Glutamatergic neuron (in vitro differentiated cells): ENCODE results near the gene GSG1L. TPM values are rescaled to one million over a fixed set of nuclear protein-coding genes. Genes with fewer than 3 reads are reported as not detected.

Experiments used
- DNase-seq: peaks from one replicate; pipeline ENCODE4 v3.0.0; 2022
- H3K27ac Mint-ChIP-seq: one replicate; pipeline ENCODE4 v1.8.0; 2020; ENCODE audit warnings: mild to moderate bottlenecking, mixed read lengths, inconsistent platforms; ENCODE audit not compliant: unreplicated experiment
- H3K27me3 Mint-ChIP-seq: one replicate; pipeline ENCODE4 v1.8.0; 2020; ENCODE audit warnings: mild to moderate bottlenecking, moderate library complexity, mixed read lengths, inconsistent platforms; ENCODE audit not compliant: unreplicated experiment
- H3K36me3 Mint-ChIP-seq: one replicate; pipeline ENCODE4 v1.8.0; 2020; ENCODE audit warnings: mild to moderate bottlenecking, mixed read lengths, inconsistent platforms; ENCODE audit not compliant: unreplicated experiment
- H3K4me1 Mint-ChIP-seq: one replicate; pipeline ENCODE4 v1.8.0; 2020; ENCODE audit warnings: mild to moderate bottlenecking, low read depth, mixed read lengths, inconsistent platforms; ENCODE audit not compliant: unreplicated experiment
- H3K4me3 Mint-ChIP-seq: one replicate; pipeline ENCODE4 v1.8.0; 2020; ENCODE audit warnings: mild to moderate bottlenecking, mixed read lengths, inconsistent platforms; ENCODE audit not compliant: unreplicated experiment
- H3K9me3 Mint-ChIP-seq: one replicate; pipeline ENCODE4 v1.8.0; 2020; ENCODE audit warnings: mild to moderate bottlenecking, moderate library complexity, mixed read lengths, inconsistent platforms; ENCODE audit not compliant: unreplicated experiment
- CTCF ChIP-seq: fragments of 200-600 bp; sonication (generic); IDR thresholded peaks from one replicate; pipeline ENCODE4 v1.5.0; 2021; ENCODE audit not compliant: partially characterized antibody, unreplicated experiment
- total RNA-seq: library from RNA; stranded (reverse); fragmentation: NEBNext Ultra II Directional; extraction: Animal tissue kit (Norgen Biotek cat#: 25700); gene quantifications from one replicate; pipeline ENCODE4 v1.2.1, GENCODE V29; 2021; ENCODE audit not compliant: unreplicated experiment

GSG1L gene
- total RNA-seq, 1 donor from 2014 or later = 0.91 TPM

DNA sequence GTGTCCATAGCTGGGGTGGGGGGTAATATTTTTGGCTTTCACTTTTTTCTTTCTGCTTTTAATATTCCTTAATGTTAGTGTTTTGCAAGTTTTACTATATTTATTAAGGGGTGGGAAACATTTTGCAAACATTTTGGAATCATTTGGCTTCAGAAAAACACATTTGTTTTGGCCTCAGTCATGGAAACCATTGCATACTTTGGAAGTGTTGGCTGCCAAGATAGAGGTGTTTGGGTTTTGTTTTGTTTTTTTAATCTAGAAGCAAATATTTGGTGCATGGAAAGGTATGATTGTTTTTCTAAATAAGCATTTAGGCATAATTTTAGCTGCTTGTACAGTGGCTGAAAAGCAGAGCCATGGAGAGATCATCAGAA, 270.3 kb downstream of the GSG1L start:
- no peak for TF ChIP-seq CTCF
- Mint-ChIP-seq H3K36me3 (no peaks in the 10 kb centered on the region), H3K27ac (no peak overlapping the region), H3K9me3 (no peaks in the 10 kb centered on the region), H3K27me3 (peaks cover 7% of the 10 kb centered on the region), H3K4me1 (peaks cover 4% of the 10 kb centered on the region), H3K4me3 (no peak overlapping the region)
- DNase-seq = no peak

DNA sequence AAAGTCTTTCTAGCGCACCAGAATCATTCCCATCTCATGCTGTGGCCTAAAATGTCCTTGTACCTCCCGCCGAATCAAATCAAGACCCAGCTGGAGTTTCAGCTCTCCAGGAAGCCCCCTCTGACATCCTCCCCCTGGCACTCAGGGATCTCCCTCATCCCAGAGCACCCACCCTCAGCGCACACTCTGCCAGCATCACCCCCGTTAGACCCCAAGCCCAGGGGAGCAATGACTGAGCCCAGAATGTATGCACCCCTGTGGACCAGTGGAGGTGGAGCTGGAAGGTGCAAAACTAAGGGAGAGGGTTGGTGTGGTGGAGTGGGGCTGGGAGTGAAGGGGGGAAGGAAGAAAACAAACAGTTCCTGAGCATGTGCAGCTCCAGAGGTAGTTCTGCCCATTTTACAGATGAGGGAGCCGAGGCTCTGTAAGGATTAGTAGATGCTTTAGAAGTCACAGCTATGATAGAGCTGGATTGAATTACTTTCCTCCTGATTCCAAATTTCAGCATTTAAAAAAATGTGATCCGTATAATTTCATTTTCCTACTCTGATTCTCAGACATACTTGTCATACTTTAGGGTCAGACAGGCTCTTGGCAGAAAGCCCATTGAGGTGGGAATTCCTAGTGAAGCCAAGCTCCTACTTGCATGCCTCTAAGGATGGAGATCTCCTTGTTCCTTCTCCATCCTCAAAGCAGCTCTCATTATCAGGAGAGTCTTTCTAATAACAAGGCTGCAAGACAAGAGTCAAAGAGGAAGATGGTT, 270.8 kb downstream of the GSG1L start:
- DNase-seq = no peak
- no peaks in the 10 kb centered on the region for H3K36me3 Mint-ChIP-seq
- no peaks in the 10 kb centered on the region for H3K9me3 Mint-ChIP-seq
- H3K4me1 Mint-ChIP-seq = peaks cover 4% of the 10 kb centered on the region
- no peak overlapping the region for H3K27ac Mint-ChIP-seq
- TF ChIP-seq CTCF = no peak
- peaks cover 7% of the 10 kb centered on the region for H3K27me3 Mint-ChIP-seq
- no peak overlapping the region for H3K4me3 Mint-ChIP-seq

GRCh38 chr16:27791404-27791719, 272.2 kb downstream of the GSG1L start:
- DNase-seq = no peak
- no peak for TF ChIP-seq CTCF
- Mint-ChIP-seq H3K36me3 (no peaks in the 10 kb centered on the region), H3K4me3 (no peak overlapping the region), H3K9me3 (no peaks in the 10 kb centered on the region), H3K4me1 (peaks cover 4% of the 10 kb centered on the region), H3K27me3 (peaks cover 6% of the 10 kb centered on the region), H3K27ac (no peak overlapping the region)

- Mint-ChIP-seq H3K36me3 (no peaks in the 10 kb centered on the region), H3K27me3 (peaks cover 6% of the 10 kb centered on the region), H3K9me3 (no peaks in the 10 kb centered on the region), H3K27ac (no peak overlapping the region), H3K4me1 (peaks cover 3% of the 10 kb centered on the region), H3K4me3 (no peak overlapping the region)
- no peak for DNase-seq
- no peak for TF ChIP-seq CTCF
Observed at GRCh38 chr16:27790546-27791403, 272.7 kb downstream of the GSG1L start.
